ENCODE measurements around the gene RIMBP2. TPM values are rescaled to one million over a fixed set of nuclear protein-coding genes. Genes with fewer than 3 reads are reported as not detected.

Gene RIMBP2
- total RNA-seq, 1 experiment from 2014 or later: 0.95 TPM

DNA sequence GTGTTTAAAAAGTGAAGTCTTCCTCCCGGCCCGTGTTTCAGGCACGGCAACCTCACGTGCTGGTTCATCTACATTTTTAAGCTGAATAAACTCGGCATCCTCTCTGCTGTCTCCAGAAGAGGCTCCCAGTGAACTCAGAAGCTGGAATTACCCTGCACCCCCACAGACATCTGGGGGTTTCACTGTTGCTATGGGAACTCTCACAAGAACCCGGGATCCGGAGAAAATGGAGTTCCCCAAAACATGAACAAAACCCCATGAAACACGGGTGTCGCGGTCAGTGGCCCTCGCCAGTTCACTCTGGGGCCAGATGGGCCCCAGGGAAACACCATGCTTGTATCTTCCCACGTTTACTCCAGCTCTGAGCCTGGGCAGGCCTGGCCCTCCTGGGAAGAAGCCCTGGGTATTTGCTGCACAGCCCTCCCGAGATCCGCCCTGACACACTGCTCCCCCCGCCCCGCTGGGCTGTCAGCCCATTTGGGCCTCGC is 234.7 kb downstream of the RIMBP2 start:
- no peaks in the 10 kb centered on the region for H3K9me3 ChIP-seq (ENCODE audit: low read depth, low read length, poor library complexity, severe bottlenecking)
- TF ChIP-seq EZH2 (IDR thresholded peaks at IDR 0.05; ENCODE audit: borderline replicate concordance, low read depth, low read length, poor library complexity, severe bottlenecking): no peak
- TF ChIP-seq, protein P1, sequence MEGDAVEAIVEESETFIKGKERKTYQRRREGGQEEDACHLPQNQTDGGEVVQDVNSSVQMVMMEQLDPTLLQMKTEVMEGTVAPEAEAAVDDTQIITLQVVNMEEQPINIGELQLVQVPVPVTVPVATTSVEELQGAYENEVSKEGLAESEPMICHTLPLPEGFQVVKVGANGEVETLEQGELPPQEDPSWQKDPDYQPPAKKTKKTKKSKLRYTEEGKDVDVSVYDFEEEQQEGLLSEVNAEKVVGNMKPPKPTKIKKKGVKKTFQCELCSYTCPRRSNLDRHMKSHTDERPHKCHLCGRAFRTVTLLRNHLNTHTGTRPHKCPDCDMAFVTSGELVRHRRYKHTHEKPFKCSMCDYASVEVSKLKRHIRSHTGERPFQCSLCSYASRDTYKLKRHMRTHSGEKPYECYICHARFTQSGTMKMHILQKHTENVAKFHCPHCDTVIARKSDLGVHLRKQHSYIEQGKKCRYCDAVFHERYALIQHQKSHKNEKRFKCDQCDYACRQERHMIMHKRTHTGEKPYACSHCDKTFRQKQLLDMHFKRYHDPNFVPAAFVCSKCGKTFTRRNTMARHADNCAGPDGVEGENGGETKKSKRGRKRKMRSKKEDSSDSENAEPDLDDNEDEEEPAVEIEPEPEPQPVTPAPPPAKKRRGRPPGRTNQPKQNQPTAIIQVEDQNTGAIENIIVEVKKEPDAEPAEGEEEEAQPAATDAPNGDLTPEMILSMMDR (conservative IDR thresholded peaks at IDR 0.05; ENCODE audit: low read depth, low read length): no peak
- intact Hi-C loops (cut with micrococcal nuclease; ENCODE audit: unreplicated experiment): no loop called here
- H3K4me3 ChIP-seq (ENCODE audit: low read depth, low read length, poor library complexity, severe bottlenecking): no peak overlapping the region
- no peaks in the 10 kb centered on the region for H3K36me3 ChIP-seq (ENCODE audit: insufficient read depth, low read length, poor library complexity, severe bottlenecking)
- no peak for DNase-seq (ENCODE audit: low spot score)
- no peak overlapping the region for H3K27ac ChIP-seq (ENCODE audit: low read depth, low read length, poor library complexity, severe bottlenecking)
- H3K4me1 ChIP-seq (ENCODE audit: insufficient read depth, low read length, poor library complexity, severe bottlenecking): no peaks in the 10 kb centered on the region
- ChIA-PET POLR2A (ENCODE audit: low non-redundant PET) (no interaction called here), CTCF (no interaction called here)
- H3K27me3 ChIP-seq (replicated peaks; ENCODE audit: insufficient read depth, low read depth, low read length, poor library complexity): peaks cover 15% of the 10 kb centered on the region
- no TSS peak for BruUV-seq (replicated peaks)

DNA sequence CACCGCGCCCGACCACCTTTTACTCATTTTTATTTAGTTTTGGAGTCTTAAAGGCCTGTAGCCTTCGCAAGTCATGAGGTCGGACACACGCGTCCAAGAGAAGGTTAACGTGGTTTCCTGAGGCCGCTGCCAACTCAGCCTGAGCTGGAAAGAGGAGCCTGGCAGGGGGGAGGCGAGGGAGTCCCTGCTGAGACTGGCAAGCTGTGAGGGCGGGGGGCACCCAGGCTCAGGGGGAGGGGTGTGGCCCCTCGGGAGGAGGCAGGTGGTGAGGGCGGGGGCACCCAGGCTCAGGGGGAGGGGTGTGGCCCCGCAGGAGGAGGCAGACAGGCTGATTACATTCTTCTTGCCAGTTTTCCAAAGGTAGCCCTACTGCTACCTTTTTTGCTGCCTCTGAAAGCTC is 235.2 kb downstream of the RIMBP2 start:
- Histone ChIP-seq H3K27ac (ENCODE audit: low read depth, low read length, poor library complexity, severe bottlenecking) (no peak overlapping the region), H3K36me3 (ENCODE audit: insufficient read depth, low read length, poor library complexity, severe bottlenecking) (no peaks in the 10 kb centered on the region), H3K9me3 (ENCODE audit: low read depth, low read length, poor library complexity, severe bottlenecking) (no peaks in the 10 kb centered on the region), H3K4me3 (ENCODE audit: low read depth, low read length, poor library complexity, severe bottlenecking) (no peak overlapping the region), H3K27me3 (replicated peaks; ENCODE audit: insufficient read depth, low read depth, low read length, poor library complexity) (peaks cover 21% of the 10 kb centered on the region), H3K4me1 (ENCODE audit: insufficient read depth, low read length, poor library complexity, severe bottlenecking) (no peaks in the 10 kb centered on the region)
- DNase-seq (ENCODE audit: low spot score): no peak
- intact Hi-C loops (cut with micrococcal nuclease; ENCODE audit: unreplicated experiment): no loop called here
- ChIA-PET CTCF (no interaction called here), POLR2A (ENCODE audit: low non-redundant PET) (no interaction called here)
- no peak for TF ChIP-seq EZH2 (IDR thresholded peaks at IDR 0.05; ENCODE audit: borderline replicate concordance, low read depth, low read length, poor library complexity, severe bottlenecking)
- TF ChIP-seq, protein P1 (conservative IDR thresholded peaks at IDR 0.05; ENCODE audit: low read depth, low read length): no peak
- BruUV-seq (replicated peaks): no TSS peak

DNA sequence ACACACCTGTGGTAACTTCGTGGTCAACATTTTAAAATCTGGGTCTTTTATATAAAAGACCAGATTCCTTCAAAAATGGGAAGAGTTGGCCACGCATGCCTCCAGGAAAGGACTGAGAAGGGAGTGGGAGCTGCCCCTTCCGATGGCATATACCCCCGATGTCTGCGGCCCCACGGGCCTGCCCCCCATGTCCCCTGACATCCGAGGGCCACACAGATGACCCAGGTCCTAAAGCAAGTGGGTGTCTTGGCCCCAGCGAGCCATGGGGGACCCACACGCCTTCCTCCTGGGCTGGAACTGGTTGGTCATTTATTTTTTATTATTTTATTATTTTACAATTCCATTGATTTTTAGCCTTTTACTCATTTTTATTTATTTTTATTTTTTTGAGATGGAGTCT is 235.9 kb downstream of the RIMBP2 start:
- peaks cover 27% of the 10 kb centered on the region for H3K27me3 ChIP-seq (replicated peaks; ENCODE audit: insufficient read depth, low read depth, low read length, poor library complexity)
- H3K27ac ChIP-seq (ENCODE audit: low read depth, low read length, poor library complexity, severe bottlenecking): no peak overlapping the region
- ChIA-PET CTCF (no interaction called here), POLR2A (ENCODE audit: low non-redundant PET) (no interaction called here)
- no peak for DNase-seq (ENCODE audit: low spot score)
- TF ChIP-seq, protein P1 (conservative IDR thresholded peaks at IDR 0.05; ENCODE audit: low read depth, low read length): no peak
- no peak for TF ChIP-seq EZH2 (IDR thresholded peaks at IDR 0.05; ENCODE audit: borderline replicate concordance, low read depth, low read length, poor library complexity, severe bottlenecking)
- H3K4me1 ChIP-seq (ENCODE audit: insufficient read depth, low read length, poor library complexity, severe bottlenecking): no peaks in the 10 kb centered on the region
- H3K4me3 ChIP-seq (ENCODE audit: low read depth, low read length, poor library complexity, severe bottlenecking): no peak overlapping the region
- no peaks in the 10 kb centered on the region for H3K36me3 ChIP-seq (ENCODE audit: insufficient read depth, low read length, poor library complexity, severe bottlenecking)
- no peaks in the 10 kb centered on the region for H3K9me3 ChIP-seq (ENCODE audit: low read depth, low read length, poor library complexity, severe bottlenecking)
- intact Hi-C loops (cut with micrococcal nuclease; ENCODE audit: unreplicated experiment): no loop called here
- no TSS peak for BruUV-seq (replicated peaks)
